ENCODE data around the gene BLVRA.
"Not testable (repeated sequence)": the region's sequence is repeated elsewhere in the genome, so short reads cannot be mapped to it uniquely, and the experiment has no call there.

BLVRA gene

GRCh38 chr7:43758029-43758821, at the start of gene BLVRA:
Gene BLVRA (plus strand): TSS chr7:43758680. CDS start chr7:43771159, 12,479 bp downstream.
- peak; percentile 90 for DNase-seq

GRCh38 chr7:43711503-43711902, 47.0 kb upstream of the BLVRA start:
- no peak for DNase-seq

- DNase-seq = not testable (repeated sequence)
These were observed 42.5 kb upstream of the BLVRA start for GRCh38 chr7:43715966-43716365.

- no peak for DNase-seq
These were observed 41.9 kb upstream of the BLVRA start for GRCh38 chr7:43716598-43716997.

GRCh38 chr7:43721193-43721806, 37.2 kb upstream of the BLVRA start:
- DNase-seq = no peak

- DNase-seq = no peak
These were observed 35.5 kb upstream of the BLVRA start for GRCh38 chr7:43723007-43723341.

GRCh38 chr7:43725251-43725650, 33.2 kb upstream of the BLVRA start:
- no peak for DNase-seq

- DNase-seq = no peak
These were observed 32.0 kb upstream of the BLVRA start for GRCh38 chr7:43726466-43726865.

GRCh38 chr7:43727003-43727402, 31.5 kb upstream of the BLVRA start:
- no peak for DNase-seq

- DNase-seq = no peak
These were observed 31.0 kb upstream of the BLVRA start for GRCh38 chr7:43727494-43727893.

GRCh38 chr7:43729214-43729923, 29.1 kb upstream of the BLVRA start, which contains the start of gene COA1:
Gene COA1 (minus strand): TSS chr7:43729523. CDS start chr7:43648614, 80,909 bp downstream.
- DNase-seq = peak; percentile 93

- no peak for DNase-seq
These were observed 28.6 kb upstream of the BLVRA start for GRCh38 chr7:43729924-43730248.

- DNase-seq = not testable (repeated sequence)
These were observed 27.0 kb upstream of the BLVRA start for GRCh38 chr7:43731494-43731893.

- DNase-seq = not testable (repeated sequence)
These were observed 23.7 kb upstream of the BLVRA start for GRCh38 chr7:43734575-43735332.

GRCh38 chr7:43735403-43735801, 23.1 kb upstream of the BLVRA start:
- no peak for DNase-seq

- no peak for DNase-seq
These were observed 22.5 kb upstream of the BLVRA start for GRCh38 chr7:43735802-43736603.

GRCh38 chr7:43737467-43738127, 20.9 kb upstream of the BLVRA start:
- no peak for DNase-seq

- DNase-seq = no peak
These were observed 15.8 kb upstream of the BLVRA start for GRCh38 chr7:43742692-43743091.

GRCh38 chr7:43747328-43748105, 11.0 kb upstream of the BLVRA start:
- no peak for DNase-seq

- DNase-seq = no peak
These were observed 9.0 kb upstream of the BLVRA start for GRCh38 chr7:43749383-43749940.

Measured in activated effector memory CD4-positive, alpha-beta T cell treated with anti-CD3 and anti-CD28 coated beads, Interleukin-2, amount 50 U/mL, for 16 hours (primary cell).